HG02938 (cell line): ENCODE results near the gene IRF9.

Experiments used
- ATAC-seq: cut with Tn5 transposase; IDR thresholded peaks from one replicate; pipeline ENCODE4 v1.9.1; 2021; ENCODE audit warnings: mild to moderate bottlenecking, moderate library complexity; ENCODE audit not compliant: unreplicated experiment

The IRF9 gene

GRCh38 chr14:24160850-24161804, at the start of gene IRF9:
Gene IRF9, plus strand, starts transcription at chr14:24161265. Its CDS starts 880 bp downstream, at chr14:24162145.
- ATAC-seq: peak; percentile 85

- ATAC-seq: no peak
Observed at GRCh38 chr14:24113379-24113800, 47.7 kb upstream of the IRF9 start.

- ATAC-seq: peak; percentile 15
Observed at GRCh38 chr14:24113801-24114531, 47.1 kb upstream of the IRF9 start.

GRCh38 chr14:24114532-24115421, 46.3 kb upstream of the IRF9 start, which contains the start of the genes DCAF11 and NRL:
Gene DCAF11, plus strand, starts transcription at chr14:24114777. Its CDS starts 818 bp downstream, at chr14:24115595.
Gene NRL, minus strand, starts transcription at chr14:24114949. Its CDS starts 32,101 bp downstream, at chr14:24082848.
- peak; percentile 82 for ATAC-seq

- no peak for ATAC-seq
Observed at GRCh38 chr14:24115422-24116127, 45.5 kb upstream of the IRF9 start.

- ATAC-seq: no peak
Observed at GRCh38 chr14:24116128-24116814, 44.8 kb upstream of the IRF9 start.

- ATAC-seq: no peak
Observed at GRCh38 chr14:24117179-24117578, 43.9 kb upstream of the IRF9 start.

- no peak for ATAC-seq
Observed at GRCh38 chr14:24119691-24120090, 41.4 kb upstream of the IRF9 start.

- ATAC-seq: no peak
Observed at GRCh38 chr14:24121210-24121609, 39.9 kb upstream of the IRF9 start.

GRCh38 chr14:24122416-24122815, 38.6 kb upstream of the IRF9 start:
- ATAC-seq: no peak

- no peak for ATAC-seq
Observed at GRCh38 chr14:24122898-24123297, 38.2 kb upstream of the IRF9 start.

- ATAC-seq: no peak
Observed at GRCh38 chr14:24123424-24124417, 37.3 kb upstream of the IRF9 start.

- ATAC-seq: no peak
Observed at GRCh38 chr14:24126939-24127338, 34.1 kb upstream of the IRF9 start.

GRCh38 chr14:24127673-24128072, 33.4 kb upstream of the IRF9 start:
- no peak for ATAC-seq

GRCh38 chr14:24129410-24129998, 31.6 kb upstream of the IRF9 start:
- ATAC-seq: no peak

- no peak for ATAC-seq
Observed at GRCh38 chr14:24130380-24130716, 30.7 kb upstream of the IRF9 start, which contains the start of gene FITM1. Gene FITM1, plus strand, starts transcription at chr14:24130659. Its CDS starts 905 bp downstream, at chr14:24131564.

GRCh38 chr14:24130717-24131548, 30.1 kb upstream of the IRF9 start:
- ATAC-seq: no peak
